NOMO-1 treated with DMSO at 0.1 percent for 48 hours (cell line): Measurements from ENCODE around the gene CRIP2.

Experiments
- DNase-seq: peaks from one replicate; lab custom pipeline; 2025; ENCODE audit not compliant: unreplicated experiment; lab: John Stamatoyannopoulos, UW

CRIP2 gene

GRCh38 chr14:105460116-105460515, 14.5 kb upstream of the CRIP2 start:
- no peak for DNase-seq

- no peak for DNase-seq
Observed at GRCh38 chr14:105460616-105461015, 14.0 kb upstream of the CRIP2 start.

DNA sequence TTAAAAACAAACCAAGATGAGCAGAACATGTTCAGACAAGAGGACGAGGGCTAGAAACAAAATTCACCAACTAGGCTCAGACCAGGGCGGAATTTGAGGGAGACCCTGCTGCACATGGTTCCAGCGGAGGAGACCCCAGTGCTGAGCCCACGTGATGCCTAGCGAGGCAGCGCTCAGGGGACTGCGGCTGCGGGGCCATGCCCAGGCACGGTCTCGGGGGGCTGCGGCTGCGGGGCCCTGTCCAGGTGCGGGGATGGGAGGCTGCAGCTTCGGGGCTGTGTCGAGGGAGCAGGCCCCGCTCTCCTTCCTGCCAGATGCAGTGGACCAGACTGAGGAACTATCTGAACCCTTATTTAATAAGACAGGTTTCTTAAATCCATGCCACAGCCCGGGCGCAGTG, 12.7 kb upstream of the CRIP2 start:
- DNase-seq: no peak

DNA sequence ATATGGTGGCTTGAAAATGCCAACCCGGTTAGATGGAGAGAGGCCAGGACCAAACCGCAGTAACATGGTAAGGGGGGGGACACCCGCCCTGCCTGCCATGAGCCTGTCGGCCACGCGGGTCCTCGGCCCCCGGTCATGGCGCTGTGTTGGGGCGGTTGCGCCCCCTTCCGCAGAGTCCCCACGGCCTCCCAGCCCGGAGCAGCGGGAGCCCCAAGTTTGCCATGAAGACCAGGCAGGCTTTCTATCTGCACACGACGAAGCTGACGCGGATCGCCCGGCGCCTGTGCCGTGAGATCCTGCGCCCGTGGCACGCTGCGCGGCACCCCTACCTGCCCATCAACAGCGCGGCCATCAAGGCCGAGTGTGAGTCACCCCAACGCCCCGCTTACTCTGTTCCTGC, 10.1 kb upstream of the CRIP2 start:
- DNase-seq: no peak

GRCh38 chr14:105465209-105466031, 9.2 kb upstream of the CRIP2 start:
- DNase-seq: no peak

GRCh38 chr14:105466531-105467248, 7.9 kb upstream of the CRIP2 start:
- no peak for DNase-seq

GRCh38 chr14:105467249-105467941, 7.2 kb upstream of the CRIP2 start:
- DNase-seq: no peak

DNA sequence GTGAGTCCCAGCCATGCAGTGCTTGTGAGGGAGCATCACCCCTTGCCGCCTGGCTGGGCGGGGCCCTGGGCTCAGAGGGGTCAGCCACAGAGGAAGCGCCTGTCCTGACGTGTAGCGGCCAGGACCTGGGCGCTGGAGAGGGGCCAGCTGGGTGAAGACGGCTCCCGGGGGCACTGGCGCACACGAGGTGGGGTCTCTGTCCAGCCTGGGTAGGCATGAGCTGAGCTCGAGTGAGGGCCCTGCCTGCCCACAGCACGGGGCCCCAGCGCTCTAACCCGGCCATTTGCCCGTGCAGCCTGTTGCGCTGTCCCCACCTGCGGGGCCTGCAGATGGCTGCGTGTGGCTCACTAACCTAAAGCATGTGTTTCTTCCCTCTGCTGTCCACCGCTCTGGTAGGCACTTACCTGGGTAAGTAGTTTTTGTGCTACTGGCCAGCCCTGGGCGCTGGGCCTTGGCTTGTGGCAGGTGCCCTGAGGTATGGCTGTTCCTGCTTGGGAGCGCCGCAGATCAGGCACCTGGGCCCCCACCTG, 6.6 kb upstream of the CRIP2 start:
- no peak for DNase-seq

DNA sequence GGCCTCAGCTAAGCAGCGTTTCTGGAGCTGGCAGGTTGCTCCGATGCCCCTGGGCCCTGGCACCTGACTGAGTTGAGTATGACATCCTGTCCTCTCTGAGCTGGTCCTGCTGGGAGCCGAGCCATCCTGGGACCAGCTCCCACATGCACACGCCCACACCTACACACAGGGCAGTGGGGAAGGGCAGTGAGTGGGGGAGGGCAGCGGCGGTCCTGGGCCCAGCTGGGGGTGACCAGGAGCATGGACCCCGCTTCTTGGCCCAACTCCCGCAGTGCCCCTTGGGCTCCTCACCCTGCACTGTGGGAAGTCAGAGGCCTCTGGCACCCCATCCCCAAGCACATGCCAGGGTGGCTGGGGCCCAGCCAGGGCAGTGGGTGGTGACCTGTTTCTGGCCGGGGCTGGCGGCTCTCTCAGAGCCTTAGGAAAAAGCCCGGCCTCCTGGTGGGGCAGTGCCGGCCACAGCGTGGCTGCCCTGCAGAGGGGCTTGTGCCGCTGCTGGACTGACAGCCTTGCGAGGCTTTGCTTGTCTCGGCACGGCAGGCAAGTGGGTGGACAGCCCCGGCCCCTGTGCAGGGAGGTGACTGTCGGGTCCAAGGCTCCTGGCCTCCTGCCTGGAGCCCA, 5.9 kb upstream of the CRIP2 start:
- no peak for DNase-seq

- DNase-seq: no peak
Observed at GRCh38 chr14:105469456-105470349, 4.9 kb upstream of the CRIP2 start.

GRCh38 chr14:105470350-105471296, 4.0 kb upstream of the CRIP2 start:
- DNase-seq: no peak

GRCh38 chr14:105471297-105471821, 3.3 kb upstream of the CRIP2 start:
- no peak for DNase-seq

DNA sequence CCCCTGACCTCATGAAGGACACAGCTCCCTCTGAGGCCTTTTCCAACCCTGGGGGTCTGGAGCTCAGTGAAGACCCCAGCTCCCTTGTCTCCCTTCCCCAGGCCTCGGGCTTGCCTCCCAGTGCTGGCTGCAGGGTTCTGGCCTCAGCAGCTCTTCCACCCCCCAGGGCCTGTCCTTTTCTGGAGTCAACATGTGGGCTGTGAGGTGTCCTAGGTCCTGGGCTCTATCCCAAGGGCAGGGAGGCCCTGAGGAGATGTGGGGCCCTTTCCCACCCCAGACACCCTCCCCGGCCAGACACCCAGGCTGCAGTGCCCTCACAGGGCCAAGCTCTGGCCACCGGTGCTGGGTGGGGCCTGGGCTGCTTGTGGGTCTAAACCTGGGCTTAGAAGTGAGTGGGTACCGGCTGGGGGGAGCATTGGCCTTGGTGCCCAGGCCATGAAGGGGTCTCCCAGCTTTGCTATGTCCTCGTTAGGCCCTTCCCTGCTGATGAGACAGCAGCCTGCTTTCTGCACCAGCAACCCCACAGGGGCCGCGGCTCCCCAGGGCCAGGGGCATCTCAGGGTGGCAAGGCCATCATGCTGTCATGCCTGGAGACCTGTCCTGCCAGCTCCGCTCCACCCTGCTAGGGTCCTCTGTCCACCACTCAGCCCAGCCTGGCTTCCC, 2.7 kb upstream of the CRIP2 start:
- DNase-seq: no peak

DNA sequence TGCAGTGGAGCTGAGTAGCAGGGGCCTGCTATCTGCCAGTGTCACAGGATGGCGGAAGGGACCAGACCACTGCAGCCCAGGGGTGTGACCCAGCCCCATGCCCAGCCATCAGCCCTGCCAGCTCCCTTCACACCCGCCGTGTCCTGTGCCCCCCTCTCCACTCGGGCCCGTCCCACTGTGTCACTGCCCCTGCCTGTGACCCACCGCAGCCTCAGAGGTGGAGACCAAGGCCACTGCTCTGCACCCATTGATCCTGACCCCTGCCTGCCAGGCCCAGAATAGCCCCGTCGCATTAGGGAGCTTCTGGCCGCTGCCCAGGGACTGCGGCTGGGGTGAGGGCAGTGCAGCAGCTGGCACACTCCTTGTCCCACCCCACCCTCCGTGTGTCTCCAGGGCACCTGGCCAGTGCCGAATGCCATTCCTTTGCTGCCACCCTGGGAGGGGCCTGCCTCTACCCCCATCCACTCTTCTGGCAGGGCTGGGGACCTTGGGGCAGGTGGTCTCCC, 2.1 kb upstream of the CRIP2 start:
- DNase-seq: no peak

- no peak for DNase-seq
Observed at GRCh38 chr14:105473033-105473676, 1.5 kb upstream of the CRIP2 start.

- DNase-seq: peak; percentile 16
Observed at GRCh38 chr14:105473677-105474482, 741 bp upstream of the CRIP2 start.
